ENCODE results near the gene PIP5K1A. TPM values are rescaled to one million over a fixed set of nuclear protein-coding genes. Genes with fewer than 3 reads are reported as not detected.
A peak's percentile ranks its signal among the peaks of the same experiment; 100 is the strongest.

The PIP5K1A gene
- total RNA-seq, 2 donors from 2014 or later, result 102 to 144 TPM

GRCh38 chr1:151284013-151284577 lies 85.7 kb downstream of the PIP5K1A start:
- H3K4me3 ChIP-seq (ENCODE audit: low read length), result peak overlapping the region; percentile 93
- no peaks in the 10 kb centered on the region for H3K27me3 Mint-ChIP-seq (ENCODE audit: insufficient read depth)
- TF ChIP-seq CTCF (conservative IDR thresholded peaks at IDR 0.05), result no peak
- peaks cover 13% of the 10 kb centered on the region for H3K4me1 Mint-ChIP-seq
- no peaks in the 10 kb centered on the region for H3K9me3 Mint-ChIP-seq
- H3K4me1 ChIP-seq (ENCODE audit: control insufficient read depth, insufficient read depth, low read length), result peaks cover 4% of the 10 kb centered on the region
- no peaks in the 10 kb centered on the region for H3K27me3 ChIP-seq (ENCODE audit: control insufficient read depth, insufficient read depth, low read length, poor library complexity, severe bottlenecking)
- peak overlapping the region; percentile 95 for H3K27ac Mint-ChIP-seq
- no peak for DNase-seq
- no peaks in the 10 kb centered on the region for H3K9me3 ChIP-seq (ENCODE audit: control insufficient read depth, low read length)
- 71 to 94% methylated on average over 1 to 2 of the region's 2 CpGs for WGBS, 2 experiments (ENCODE audit: insufficient coverage in 1 of 2, insufficient read length in 1 of 2)
- H3K36me3 Mint-ChIP-seq (ENCODE audit: low read depth), result peaks cover 33% of the 10 kb centered on the region
- no peak overlapping the region for H3K27ac ChIP-seq (ENCODE audit: low read depth, low read length)
- H3K36me3 ChIP-seq (ENCODE audit: control insufficient read depth, insufficient read depth, low read length), result peaks cover 28% of the 10 kb centered on the region
- H3K4me3 Mint-ChIP-seq, result peak overlapping the region; percentile 92
- H3K9ac ChIP-seq (ENCODE audit: extremely low read depth, low read length, poor library complexity, severe bottlenecking), result no peak overlapping the region

GRCh38 chr1:151286619-151287340 lies 88.4 kb downstream of the PIP5K1A start:
- no peak for DNase-seq
- Histone ChIP-seq H3K4me3 (ENCODE audit: low read length) (no peak overlapping the region), H3K9me3 (ENCODE audit: control insufficient read depth, low read length) (no peaks in the 10 kb centered on the region), H3K4me1 (ENCODE audit: control insufficient read depth, insufficient read depth, low read length) (peaks cover 4% of the 10 kb centered on the region), H3K27ac (ENCODE audit: low read depth, low read length) (no peak overlapping the region), H3K27me3 (ENCODE audit: control insufficient read depth, insufficient read depth, low read length, poor library complexity, severe bottlenecking) (no peaks in the 10 kb centered on the region), H3K36me3 (ENCODE audit: control insufficient read depth, insufficient read depth, low read length) (peaks cover 49% of the 10 kb centered on the region), H3K9ac (ENCODE audit: extremely low read depth, low read length, poor library complexity, severe bottlenecking) (no peak overlapping the region)
- H3K4me3 Mint-ChIP-seq, result no peak overlapping the region
- no peak overlapping the region for H3K27ac Mint-ChIP-seq
- 86 to 94% methylated on average over 5 to 10 of the region's 10 CpGs for WGBS, 2 experiments (ENCODE audit: insufficient coverage in 1 of 2, insufficient read length in 1 of 2)
- peaks cover 13% of the 10 kb centered on the region for H3K4me1 Mint-ChIP-seq
- TF ChIP-seq CTCF (conservative IDR thresholded peaks at IDR 0.05), result no peak
- no peaks in the 10 kb centered on the region for H3K9me3 Mint-ChIP-seq
- H3K36me3 Mint-ChIP-seq (ENCODE audit: low read depth), result peaks cover 44% of the 10 kb centered on the region
- H3K27me3 Mint-ChIP-seq (ENCODE audit: insufficient read depth), result no peaks in the 10 kb centered on the region

- Mint-ChIP-seq H3K27ac (no peak overlapping the region), H3K4me3 (no peak overlapping the region), H3K4me1 (peaks cover 13% of the 10 kb centered on the region), H3K27me3 (ENCODE audit: insufficient read depth) (no peaks in the 10 kb centered on the region), H3K9me3 (no peaks in the 10 kb centered on the region), H3K36me3 (ENCODE audit: low read depth) (peaks cover 45% of the 10 kb centered on the region)
- Histone ChIP-seq H3K4me3 (ENCODE audit: low read length) (no peak overlapping the region), H3K9me3 (ENCODE audit: control insufficient read depth, low read length) (no peaks in the 10 kb centered on the region), H3K9ac (ENCODE audit: extremely low read depth, low read length, poor library complexity, severe bottlenecking) (no peak overlapping the region), H3K4me1 (ENCODE audit: control insufficient read depth, insufficient read depth, low read length) (peaks cover 4% of the 10 kb centered on the region), H3K36me3 (ENCODE audit: control insufficient read depth, insufficient read depth, low read length) (peaks cover 54% of the 10 kb centered on the region), H3K27me3 (ENCODE audit: control insufficient read depth, insufficient read depth, low read length, poor library complexity, severe bottlenecking) (no peaks in the 10 kb centered on the region), H3K27ac (ENCODE audit: low read depth, low read length) (no peak overlapping the region)
- TF ChIP-seq CTCF (conservative IDR thresholded peaks at IDR 0.05), result no peak
- no peak for DNase-seq
- 90 to 92% methylated on average over 4 to 7 of the region's 7 CpGs for WGBS, 2 experiments (ENCODE audit: insufficient coverage in 1 of 2, insufficient read length in 1 of 2)
Measured at GRCh38 chr1:151287341-151287699, 89.0 kb downstream of the PIP5K1A start.

All from endodermal cell (in vitro differentiated cells).